Limb (tissue), 2 donors: Measurements from ENCODE around the gene GALE.

ENCODE experiments used
- DNase-seq, 2 donors: peaks; one replicate each; pipeline ENCODE4 v3.0.0-alpha.2; 2016; ENCODE audit errors: extremely low spot score in 2 of 2

GALE gene

DNA sequence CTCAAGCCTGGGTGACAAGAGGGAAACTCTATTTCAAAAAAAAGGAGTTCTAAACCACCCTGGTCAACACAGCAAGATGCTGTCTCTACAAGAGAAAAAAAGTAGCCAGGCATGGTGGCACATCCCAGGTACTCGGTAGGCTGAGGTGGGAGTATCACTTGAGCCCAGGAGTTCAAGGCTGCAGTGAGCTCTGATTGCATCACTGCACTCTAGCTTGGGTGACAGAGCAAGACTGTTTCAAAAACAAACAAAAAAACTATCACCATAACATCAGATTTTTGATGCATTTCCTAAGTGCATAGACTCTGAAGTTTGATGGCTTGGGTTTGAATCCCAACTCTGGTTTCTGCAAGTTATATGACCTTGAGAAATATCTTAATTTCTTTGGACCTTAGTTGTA, 47.6 kb downstream of the GALE start:
- no peak for DNase-seq

DNA sequence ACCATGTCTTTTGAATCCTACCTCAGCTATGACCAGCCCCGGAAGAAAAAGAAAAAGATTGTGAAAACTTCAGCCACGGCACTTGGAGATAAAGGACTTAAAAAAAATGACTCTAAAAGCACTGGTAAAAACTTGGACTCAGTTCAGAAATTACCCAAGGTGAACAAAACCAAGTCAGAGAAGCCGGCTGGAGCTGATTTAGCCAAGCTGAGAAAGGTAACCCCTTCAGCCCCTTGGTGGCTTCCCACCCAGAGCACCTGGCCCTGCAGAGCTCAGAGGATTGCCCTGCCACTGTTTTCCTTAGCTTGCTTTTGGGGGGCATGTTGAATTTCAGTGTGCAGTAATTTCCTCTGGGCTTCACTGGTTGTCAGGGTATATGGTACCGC, 48.7 kb downstream of the GALE start:
- no peak for DNase-seq

DNA sequence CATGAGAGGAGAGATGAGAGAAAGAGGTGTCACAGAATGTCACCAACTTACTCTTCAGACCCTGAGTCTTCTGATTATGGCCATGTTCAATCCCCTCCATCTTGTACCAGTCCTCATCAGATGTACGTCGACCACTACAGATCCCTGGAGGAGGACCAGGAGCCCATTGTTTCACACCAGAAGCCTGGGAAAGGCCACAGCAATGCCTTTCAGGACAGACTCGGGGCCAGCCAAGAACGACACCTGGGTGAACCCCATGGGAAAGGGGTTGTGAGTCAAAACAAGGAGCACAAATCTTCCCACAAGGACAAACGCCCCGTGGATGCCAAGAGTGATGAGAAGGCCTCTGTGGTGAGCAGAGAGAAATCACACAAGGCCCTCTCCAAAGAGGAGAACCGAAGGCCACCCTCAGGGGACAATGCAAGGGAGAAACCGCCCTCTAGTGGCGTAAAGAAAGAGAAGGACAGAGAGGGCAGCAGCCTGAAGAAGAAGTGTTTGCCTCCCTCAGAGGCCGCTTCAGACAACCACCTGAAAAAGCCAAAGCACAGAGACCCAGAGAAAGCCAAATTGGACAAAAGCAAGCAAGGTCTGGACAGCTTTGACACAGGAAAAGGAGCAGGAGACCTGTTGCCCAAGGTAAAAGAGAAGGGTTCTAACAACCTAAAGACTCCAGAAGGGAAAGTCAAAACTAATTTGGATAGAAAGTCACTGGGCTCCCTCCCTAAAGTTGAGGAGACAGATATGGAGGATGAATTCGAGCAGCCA, 49.3 kb downstream of the GALE start:
- DNase-seq = no peak

GRCh38 chr1:23748016-23748415, 52.5 kb downstream of the GALE start:
- no peak for DNase-seq
